ENCODE measurements around the gene SSR3. TPM values are rescaled to one million over a fixed set of nuclear protein-coding genes. Genes with fewer than 3 reads are reported as not detected.

SSR3 gene
- total RNA-seq, 1 donor from 2014 or later = 562 TPM

DNA sequence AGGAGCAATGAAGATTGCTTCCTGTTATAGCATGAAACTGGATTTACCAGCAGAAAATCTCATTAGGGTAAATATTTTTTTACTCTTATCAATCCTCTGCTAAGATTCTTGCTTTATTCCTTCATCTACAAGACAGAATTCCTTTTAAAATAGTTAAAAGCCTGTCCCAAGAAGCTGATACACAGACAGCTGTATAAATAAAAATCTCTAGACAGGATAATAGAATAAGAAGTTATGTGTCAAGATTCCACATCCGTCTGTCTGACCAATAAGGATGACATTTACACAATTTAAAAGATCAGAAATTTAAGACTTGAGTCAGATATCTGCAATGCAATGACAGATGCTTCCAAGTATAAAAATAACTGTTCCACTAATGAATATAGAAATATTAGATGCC is 57.6 kb downstream of the SSR3 start:
- Histone ChIP-seq H3K79me2 (ENCODE audit: insufficient read depth, low read length) (no peaks in the 10 kb centered on the region), H2AFZ (ENCODE audit: low read depth, low read length) (peak overlapping the region; percentile 7), H3K4me2 (ENCODE audit: low read length) (no peak overlapping the region), H4K20me1 (ENCODE audit: insufficient read depth, low read length) (no peaks in the 10 kb centered on the region), H3K4me3 (ENCODE audit: insufficient read depth, low read depth, low read length) (no peak overlapping the region), H3K27ac (ENCODE audit: low read depth, low read length) (peak overlapping the region; percentile 58), H3K9me3 (ENCODE audit: insufficient read depth, low read depth, low read length) (no peaks in the 10 kb centered on the region), H3K9ac (ENCODE audit: low read length) (no peak overlapping the region), H3K4me1 (ENCODE audit: insufficient read depth, low read length) (peaks cover 11% of the 10 kb centered on the region), H3K27me3 (ENCODE audit: insufficient read depth, low read length) (no peaks in the 10 kb centered on the region), H3K36me3 (ENCODE audit: insufficient read depth, low read length) (no peaks in the 10 kb centered on the region)
- peak; percentile 64 for FAIRE-seq
- Mint-ChIP-seq H3K4me1 (ENCODE audit: low read depth, unreplicated experiment) (peaks cover 5% of the 10 kb centered on the region), H3K36me3 (ENCODE audit: low read depth, unreplicated experiment) (peaks cover 2% of the 10 kb centered on the region), H3K4me3 (ENCODE audit: unreplicated experiment) (no peak overlapping the region), H3K9me3 (ENCODE audit: unreplicated experiment) (no peaks in the 10 kb centered on the region), H3K27ac (ENCODE audit: unreplicated experiment) (peak overlapping the region; percentile 12), H3K27me3 (ENCODE audit: low read depth, unreplicated experiment) (no peaks in the 10 kb centered on the region)
- DNase-seq (ENCODE audit: low read depth) = peak; percentile 86
- TF ChIP-seq, protein P1, sequence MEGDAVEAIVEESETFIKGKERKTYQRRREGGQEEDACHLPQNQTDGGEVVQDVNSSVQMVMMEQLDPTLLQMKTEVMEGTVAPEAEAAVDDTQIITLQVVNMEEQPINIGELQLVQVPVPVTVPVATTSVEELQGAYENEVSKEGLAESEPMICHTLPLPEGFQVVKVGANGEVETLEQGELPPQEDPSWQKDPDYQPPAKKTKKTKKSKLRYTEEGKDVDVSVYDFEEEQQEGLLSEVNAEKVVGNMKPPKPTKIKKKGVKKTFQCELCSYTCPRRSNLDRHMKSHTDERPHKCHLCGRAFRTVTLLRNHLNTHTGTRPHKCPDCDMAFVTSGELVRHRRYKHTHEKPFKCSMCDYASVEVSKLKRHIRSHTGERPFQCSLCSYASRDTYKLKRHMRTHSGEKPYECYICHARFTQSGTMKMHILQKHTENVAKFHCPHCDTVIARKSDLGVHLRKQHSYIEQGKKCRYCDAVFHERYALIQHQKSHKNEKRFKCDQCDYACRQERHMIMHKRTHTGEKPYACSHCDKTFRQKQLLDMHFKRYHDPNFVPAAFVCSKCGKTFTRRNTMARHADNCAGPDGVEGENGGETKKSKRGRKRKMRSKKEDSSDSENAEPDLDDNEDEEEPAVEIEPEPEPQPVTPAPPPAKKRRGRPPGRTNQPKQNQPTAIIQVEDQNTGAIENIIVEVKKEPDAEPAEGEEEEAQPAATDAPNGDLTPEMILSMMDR (IDR thresholded peaks at IDR 0.05; ENCODE audit: insufficient read depth, low read depth, low read length) = no peak
- TF ChIP-seq EZH2 (IDR thresholded peaks at IDR 0.05; ENCODE audit: insufficient read depth, low read length) = no peak

DNA sequence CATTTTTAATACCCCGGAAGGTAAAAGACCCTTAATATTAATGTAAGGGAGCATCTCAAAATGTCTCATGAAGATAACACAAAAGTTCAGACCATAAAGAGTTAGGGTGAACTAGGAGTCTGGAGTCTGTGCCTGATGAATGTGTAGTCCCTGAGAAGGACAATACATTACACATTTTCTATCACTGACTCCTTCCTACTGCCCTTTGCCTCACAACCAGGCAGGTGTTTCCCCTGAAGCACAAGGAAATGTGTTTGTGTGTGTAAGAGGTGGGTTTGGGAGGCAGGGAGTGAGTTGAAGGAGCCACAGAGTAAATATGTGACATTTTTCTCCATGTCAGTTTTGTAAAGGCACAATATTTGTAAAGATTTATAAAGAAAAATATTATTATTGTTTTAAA is 59.1 kb downstream of the SSR3 start:
- Histone ChIP-seq H4K20me1 (ENCODE audit: insufficient read depth, low read length) (no peaks in the 10 kb centered on the region), H3K9me3 (ENCODE audit: insufficient read depth, low read depth, low read length) (no peaks in the 10 kb centered on the region), H3K27ac (ENCODE audit: low read depth, low read length) (no peak overlapping the region), H3K4me1 (ENCODE audit: insufficient read depth, low read length) (peaks cover 11% of the 10 kb centered on the region), H3K4me2 (ENCODE audit: low read length) (no peak overlapping the region), H3K79me2 (ENCODE audit: insufficient read depth, low read length) (no peaks in the 10 kb centered on the region), H2AFZ (ENCODE audit: low read depth, low read length) (no peak overlapping the region), H3K27me3 (ENCODE audit: insufficient read depth, low read length) (no peaks in the 10 kb centered on the region), H3K36me3 (ENCODE audit: insufficient read depth, low read length) (no peaks in the 10 kb centered on the region), H3K4me3 (ENCODE audit: insufficient read depth, low read depth, low read length) (no peak overlapping the region), H3K9ac (ENCODE audit: low read length) (no peak overlapping the region)
- Mint-ChIP-seq H3K9me3 (ENCODE audit: unreplicated experiment) (no peaks in the 10 kb centered on the region), H3K27me3 (ENCODE audit: low read depth, unreplicated experiment) (no peaks in the 10 kb centered on the region), H3K27ac (ENCODE audit: unreplicated experiment) (no peak overlapping the region), H3K36me3 (ENCODE audit: low read depth, unreplicated experiment) (peaks cover 2% of the 10 kb centered on the region), H3K4me1 (ENCODE audit: low read depth, unreplicated experiment) (peaks cover 5% of the 10 kb centered on the region), H3K4me3 (ENCODE audit: unreplicated experiment) (no peak overlapping the region)
- DNase-seq (ENCODE audit: low read depth) (no peak), FAIRE-seq (no peak)
- TF ChIP-seq, protein P1 (IDR thresholded peaks at IDR 0.05; ENCODE audit: insufficient read depth, low read depth, low read length) = no peak
- TF ChIP-seq EZH2 (IDR thresholded peaks at IDR 0.05; ENCODE audit: insufficient read depth, low read length) = no peak

DNA sequence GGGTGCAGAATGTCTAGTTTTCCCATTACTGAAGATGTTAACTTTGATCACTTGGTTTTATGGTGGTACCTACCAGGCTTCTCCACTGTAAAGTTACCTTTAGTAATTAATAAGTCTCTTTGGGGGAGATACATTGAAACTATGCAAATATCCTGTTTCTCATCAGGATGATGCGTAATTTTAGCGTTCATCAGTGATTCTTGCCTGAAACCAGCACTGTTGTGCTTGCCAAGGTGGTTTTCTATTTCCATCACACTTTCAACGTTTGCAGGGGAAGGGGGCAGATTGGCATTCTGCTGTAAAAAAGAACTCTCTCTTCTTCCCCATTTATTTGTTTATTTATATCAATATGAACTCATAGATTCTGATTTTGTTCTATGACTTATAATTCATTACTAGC is 61.0 kb downstream of the SSR3 start:
- Histone ChIP-seq H4K20me1 (ENCODE audit: insufficient read depth, low read length) (no peaks in the 10 kb centered on the region), H3K4me1 (ENCODE audit: insufficient read depth, low read length) (peaks cover 21% of the 10 kb centered on the region), H2AFZ (ENCODE audit: low read depth, low read length) (no peak overlapping the region), H3K4me2 (ENCODE audit: low read length) (no peak overlapping the region), H3K79me2 (ENCODE audit: insufficient read depth, low read length) (no peaks in the 10 kb centered on the region), H3K27ac (ENCODE audit: low read depth, low read length) (no peak overlapping the region), H3K9me3 (ENCODE audit: insufficient read depth, low read depth, low read length) (no peaks in the 10 kb centered on the region), H3K27me3 (ENCODE audit: insufficient read depth, low read length) (no peaks in the 10 kb centered on the region), H3K4me3 (ENCODE audit: insufficient read depth, low read depth, low read length) (no peak overlapping the region), H3K36me3 (ENCODE audit: insufficient read depth, low read length) (no peaks in the 10 kb centered on the region), H3K9ac (ENCODE audit: low read length) (no peak overlapping the region)
- Mint-ChIP-seq H3K4me3 (ENCODE audit: unreplicated experiment) (no peak overlapping the region), H3K27ac (ENCODE audit: unreplicated experiment) (no peak overlapping the region), H3K4me1 (ENCODE audit: low read depth, unreplicated experiment) (peaks cover 5% of the 10 kb centered on the region), H3K9me3 (ENCODE audit: unreplicated experiment) (no peaks in the 10 kb centered on the region), H3K27me3 (ENCODE audit: low read depth, unreplicated experiment) (no peaks in the 10 kb centered on the region), H3K36me3 (ENCODE audit: low read depth, unreplicated experiment) (peaks cover 2% of the 10 kb centered on the region)
- no peak for FAIRE-seq
- TF ChIP-seq, protein P1 (IDR thresholded peaks at IDR 0.05; ENCODE audit: insufficient read depth, low read depth, low read length) = no peak
- TF ChIP-seq EZH2 (IDR thresholded peaks at IDR 0.05; ENCODE audit: insufficient read depth, low read length) = no peak
- no peak for DNase-seq (ENCODE audit: low read depth)

Measured in astrocyte (in vitro differentiated cells and primary cell).